Panc1 (cell line): ENCODE data around the gene GAREM2. TPM values are rescaled to one million over a fixed set of nuclear protein-coding genes. Genes with fewer than 3 reads are reported as not detected.

Source experiments
- ATAC-seq: fragments of 200-7000 bp; cut with Tn5 transposase; 2 replicates; pipeline ENCODE4 v1.9.1; 2020; ENCODE audit warnings: mild to moderate bottlenecking, moderate library complexity
- BruUV-seq: library from RNA; stranded (reverse); fragments of 400-500 nt; replicated peaks from 2 replicates; lab custom pipeline; 2021; lab: Mats Ljungman, UMichigan
- CTCF ChIA-PET: fragments of 300-600 bp; sonication (Branson Sonifier 250); formaldehyde crosslinking; loops from one replicate; lab custom pipeline; 2022; ENCODE audit warnings: antibody characterized with exemption; lab: Charles Lee
- POLR2A ChIA-PET: fragments of 300-600 bp; sonication (Branson Sonifier 250); formaldehyde crosslinking; loops from one replicate; lab custom pipeline; 2022; ENCODE audit warnings: antibody characterized with exemption; lab: Charles Lee
- DNase-seq: peaks from one replicate; pipeline ENCODE4 v3.0.0-alpha.2; 2010; ENCODE audit warnings: low read depth, low spot score
- H3K27ac ChIP-seq: 2 replicates; pipeline ENCODE4 v1.5.1; 2011; ENCODE audit warnings: mild to moderate bottlenecking, low read length, inconsistent platforms
- H3K27me3 ChIP-seq: fragments of 200-500 bp; sonication (Bioruptor generic); 2 replicates; pipeline ENCODE4 v1.6.0; 2014; ENCODE audit warnings: low read length, inconsistent platforms; ENCODE audit not compliant: control insufficient read depth, insufficient read depth
- H3K36me3 ChIP-seq: fragments of 200-500 bp; sonication (Bioruptor generic); 2 replicates; pipeline ENCODE4 v1.5.1; 2014; ENCODE audit warnings: inconsistent platforms, mild to moderate bottlenecking, low read length, moderate library complexity; ENCODE audit not compliant: control insufficient read depth, insufficient read depth
- H3K4me1 ChIP-seq: 2 replicates; pipeline ENCODE4 v1.5.1; 2011; ENCODE audit warnings: inconsistent platforms, mild to moderate bottlenecking, low read length, moderate library complexity; ENCODE audit not compliant: control insufficient read depth, insufficient read depth
- H3K4me3 ChIP-seq, 2 experiments: 2 replicates each; pipeline ENCODE4 v1.5.1; 2011 to 2012; ENCODE audit warnings: low read depth in 2 of 2, low read length in 2 of 2, mild to moderate bottlenecking in 2 of 2, inconsistent platforms in 1 of 2, moderate library complexity in 1 of 2
- H3K9me3 ChIP-seq: fragments of 200-500 bp; sonication (Bioruptor generic); 2 replicates; pipeline ENCODE4 v1.5.1; 2014; ENCODE audit warnings: low read depth, mild to moderate bottlenecking, inconsistent platforms, low read length, moderate library complexity; ENCODE audit not compliant: control insufficient read depth, insufficient read depth
- CTCF ChIP-seq: fragments of 450-650 bp; IDR thresholded peaks from 2 replicates; pipeline ENCODE4 v1.5.1; 2017; ENCODE audit warnings: mild to moderate bottlenecking
- POLR2AphosphoS5 ChIP-seq: IDR thresholded peaks from 2 replicates; pipeline ENCODE4 v1.6.1; 2012; ENCODE audit warnings: mild to moderate bottlenecking, low read depth, low read length, moderate library complexity
- REST ChIP-seq, 2 experiments: IDR thresholded peaks; 2 replicates each; pipeline ENCODE4 v1.6.1; 2011 to 2012; ENCODE audit warnings: low read depth in 2 of 2, control low read depth in 1 of 2, low read length in 1 of 2, mild to moderate bottlenecking in 1 of 2, moderate library complexity in 1 of 2; ENCODE audit not compliant: insufficient read depth in 1 of 2
- SIN3A ChIP-seq: IDR thresholded peaks from 2 replicates; pipeline ENCODE4 v1.6.1; 2012; ENCODE audit warnings: low read depth, mild to moderate bottlenecking, low read length, moderate library complexity, borderline replicate concordance; ENCODE audit not compliant: insufficient read depth
- TCF7L2 ChIP-seq: IDR thresholded peaks from 2 replicates; pipeline ENCODE4 v1.6.1; 2011; ENCODE audit warnings: mild to moderate bottlenecking, low read depth, low read length, inconsistent platforms
- in situ Hi-C: cut with HindIII; loops from 2 replicates; pipeline ENCODE4 v1.10.0; 2016; ENCODE audit warnings: low sequenced_read_pairs, low pct_unique_long_range_greater_than_20kb
- intact Hi-C: fragments of 100-400 bp; cut with micrococcal nuclease; formaldehyde crosslinking; loops from one replicate; pipeline ENCODE4 v1.10.0; 2022; ENCODE audit not compliant: unreplicated experiment
- total RNA-seq: library from RNA; stranded (reverse); gene quantifications from one replicate; pipeline ENCODE4 v1.2.1, GENCODE V29; 2021; ENCODE audit not compliant: unreplicated experiment

The GAREM2 gene
- total RNA-seq, 1 experiment from 2014 or later: 12.4 TPM

GRCh38 chr2:26172189-26172870 lies 558 bp upstream of the GAREM2 start:
- BruUV-seq: no TSS peak
- Histone ChIP-seq H3K27me3 (no peaks in the 10 kb centered on the region), H3K9me3 (no peaks in the 10 kb centered on the region), H3K4me3 (peak overlapping the region; percentile 29 to 39), H3K36me3 (no peaks in the 10 kb centered on the region), H3K27ac (no peak overlapping the region), H3K4me1 (peaks cover 6% of the 10 kb centered on the region)
- DNase-seq (no peak), ATAC-seq (peak; percentile 42)
- intact Hi-C loops (no loop called here), in situ Hi-C loops (no loop called here)
- POLR2A ChIA-PET: no interaction called here
- no peak for TF ChIP-seq TCF7L2
- TF ChIP-seq POLR2AphosphoS5: no peak
- TF ChIP-seq REST (IDR thresholded peaks at IDR 0.05; ENCODE audit: insufficient read depth in 1 of 2, low read depth in 2 of 2, low read length in 1 of 2): no peak
- TF ChIP-seq SIN3A: no peak
- TF ChIP-seq CTCF: no peak
- CTCF ChIA-PET: interaction anchor here (0.6 kb wide), 1 partner anchor 90 kb away, joined by 3 read pairs; no protein-coding TSS in a partner anchor

- no TSS peak for BruUV-seq
- TF ChIP-seq CTCF: no peak
- TF ChIP-seq TCF7L2: no peak
- no peak for TF ChIP-seq SIN3A
- TF ChIP-seq REST (IDR thresholded peaks at IDR 0.05; ENCODE audit: insufficient read depth in 1 of 2, low read depth in 2 of 2, low read length in 1 of 2): no peak
- CTCF ChIA-PET: no interaction called here
- Histone ChIP-seq H3K27me3 (no peaks in the 10 kb centered on the region), H3K27ac (no peak overlapping the region), H3K36me3 (no peaks in the 10 kb centered on the region), H3K4me3 (peak overlapping the region in 1 of 2 experiments; percentile 54; a peak in 2 of 4 replicates), H3K9me3 (no peaks in the 10 kb centered on the region), H3K4me1 (peaks cover 6% of the 10 kb centered on the region)
- no peak for DNase-seq
- POLR2A ChIA-PET: interaction anchor here (0.6 kb wide), 2 partner anchors 12 to 98 kb away, joined by 3 to 4 read pairs; no protein-coding TSS in a partner anchor
- no peak for ATAC-seq
- intact Hi-C loops (no loop called here), in situ Hi-C loops (no loop called here)
Observed at GRCh38 chr2:26173776-26174482, 1.0 kb downstream of the GAREM2 start.
